ENCODE data around the gene HS1BP3.

HS1BP3 gene

DNA sequence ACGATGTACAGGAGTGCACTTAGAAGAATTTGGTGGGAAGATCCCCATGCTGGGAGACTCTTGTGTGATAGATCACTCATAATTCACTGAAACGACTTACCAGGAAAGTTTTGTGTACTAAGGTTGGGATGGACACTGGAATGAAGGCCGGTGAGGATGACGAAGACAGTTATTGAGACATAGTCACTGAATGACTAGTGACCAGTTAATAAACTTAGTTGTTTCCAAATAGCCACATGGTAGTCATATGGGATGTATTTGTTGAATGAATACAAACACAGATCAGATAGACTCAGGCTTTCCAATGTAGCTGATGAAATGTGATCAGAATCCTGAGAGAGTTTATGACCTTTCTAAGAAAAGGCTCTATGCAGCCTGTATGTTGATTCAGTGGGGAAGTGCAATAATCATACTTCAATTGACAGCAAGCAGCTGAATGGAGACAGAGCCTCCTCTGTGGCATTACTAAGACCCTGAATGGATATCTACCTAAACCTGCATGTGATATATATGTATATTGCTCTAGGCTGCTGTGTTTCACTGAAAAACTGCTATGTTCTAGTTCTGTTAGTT lies 36.4 kb upstream of the HS1BP3 start:
- Histone ChIP-seq H3K4me1 (ENCODE audit: control insufficient read depth in 1 of 2, insufficient read depth in 2 of 2, low read length in 2 of 2) (no peaks in the 10 kb centered on the region), H3K27me3 (ENCODE audit: insufficient read depth, low read length) (no peaks in the 10 kb centered on the region), H3K36me3 (ENCODE audit: control insufficient read depth in 1 of 2, insufficient read depth in 2 of 2, low read length in 2 of 2) (peaks cover 2 to 7% of the 10 kb centered on the region in 2 experiments), H4K8ac (ENCODE audit: low read depth, low read length) (no peak overlapping the region), H4K12ac (ENCODE audit: low read depth, low read length) (no peak overlapping the region), H2AK5ac (ENCODE audit: low read length) (no peak overlapping the region), H3K9ac (ENCODE audit: low read length) (no peak overlapping the region), H3K79me2 (ENCODE audit: control insufficient read depth, insufficient read depth, low read length, poor library complexity) (no peaks in the 10 kb centered on the region), H3K9me3 (ENCODE audit: insufficient read depth, low read depth, low read length) (no peaks in the 10 kb centered on the region), H2AFZ (ENCODE audit: insufficient read depth, low read length, poor library complexity) (no peak overlapping the region), H3K23ac (ENCODE audit: low read length) (no peak overlapping the region), H3K18ac (ENCODE audit: low read length) (no peak overlapping the region), H2BK12ac (ENCODE audit: low read length) (no peak overlapping the region), H3K79me1 (ENCODE audit: low read length) (no peaks in the 10 kb centered on the region), H3K4ac (ENCODE audit: low read depth, low read length) (no peak overlapping the region), H3K14ac (ENCODE audit: low read length) (no peak overlapping the region), H2BK5ac (ENCODE audit: low read depth, low read length, poor library complexity) (no peak overlapping the region), H4K91ac (ENCODE audit: low read depth, low read length) (no peak overlapping the region), H3K4me2 (ENCODE audit: low read length) (no peak overlapping the region), H2BK120ac (ENCODE audit: insufficient read depth, low read length, poor library complexity) (no peak overlapping the region), H3K4me3 (ENCODE audit: low read depth, low read length) (no peak overlapping the region), H3K27ac (ENCODE audit: low read depth, low read length) (no peak overlapping the region)
- WGBS (ENCODE audit: extremely low coverage, insufficient coverage, insufficient read length), result no CpG with 5 or more reads among the region's 4 CpGs
- DNase-seq, result no peak

DNA sequence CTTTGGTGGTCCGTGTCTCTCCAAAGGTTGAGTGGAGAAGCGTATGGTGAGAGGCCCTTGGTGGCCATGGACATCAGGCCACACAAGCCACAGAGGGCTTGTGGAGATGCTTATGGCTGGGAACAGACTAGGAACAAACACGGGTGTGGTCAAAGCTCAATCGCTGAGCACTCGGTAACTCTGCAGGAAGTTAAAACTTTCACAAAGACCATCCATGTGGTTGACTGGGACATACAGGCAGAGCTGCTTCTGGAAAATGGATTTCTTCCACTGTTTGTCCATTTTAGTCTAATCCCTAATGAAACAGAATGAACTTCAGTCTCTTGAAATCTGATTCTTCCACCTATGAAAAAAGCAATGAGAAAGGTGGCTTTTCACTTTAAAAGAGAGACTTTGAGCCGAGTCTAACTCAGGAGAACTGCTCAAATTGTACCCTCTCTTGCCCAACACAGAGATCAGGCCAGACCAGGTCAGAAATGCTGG lies 33.7 kb upstream of the HS1BP3 start:
- no peak overlapping the region for H4K12ac ChIP-seq (ENCODE audit: low read depth, low read length)
- H3K4me3 ChIP-seq (ENCODE audit: low read depth, low read length), result no peak overlapping the region
- H2BK5ac ChIP-seq (ENCODE audit: low read depth, low read length, poor library complexity), result no peak overlapping the region
- no peaks in the 10 kb centered on the region for H3K79me2 ChIP-seq (ENCODE audit: control insufficient read depth, insufficient read depth, low read length, poor library complexity)
- H3K4me1 ChIP-seq (ENCODE audit: control insufficient read depth in 1 of 2, insufficient read depth in 2 of 2, low read length in 2 of 2), result no peaks in the 10 kb centered on the region
- H4K8ac ChIP-seq (ENCODE audit: low read depth, low read length), result no peak overlapping the region
- no peak overlapping the region for H2AK5ac ChIP-seq (ENCODE audit: low read length)
- no peak overlapping the region for H3K4ac ChIP-seq (ENCODE audit: low read depth, low read length)
- no peak overlapping the region for H3K18ac ChIP-seq (ENCODE audit: low read length)
- H3K4me2 ChIP-seq (ENCODE audit: low read length), result no peak overlapping the region
- no peaks in the 10 kb centered on the region for H3K27me3 ChIP-seq (ENCODE audit: insufficient read depth, low read length)
- no peak overlapping the region for H3K27ac ChIP-seq (ENCODE audit: low read depth, low read length)
- no peaks in the 10 kb centered on the region for H3K9me3 ChIP-seq (ENCODE audit: insufficient read depth, low read depth, low read length)
- H3K23ac ChIP-seq (ENCODE audit: low read length), result no peak overlapping the region
- no peak overlapping the region for H2BK12ac ChIP-seq (ENCODE audit: low read length)
- H4K91ac ChIP-seq (ENCODE audit: low read depth, low read length), result no peak overlapping the region
- H3K36me3 ChIP-seq (ENCODE audit: control insufficient read depth in 1 of 2, insufficient read depth in 2 of 2, low read length in 2 of 2), result peaks cover 6 to 13% of the 10 kb centered on the region in 2 experiments
- H3K9ac ChIP-seq (ENCODE audit: low read length), result no peak overlapping the region
- H3K79me1 ChIP-seq (ENCODE audit: low read length), result no peaks in the 10 kb centered on the region
- H2AFZ ChIP-seq (ENCODE audit: insufficient read depth, low read length, poor library complexity), result no peak overlapping the region
- no peak overlapping the region for H3K14ac ChIP-seq (ENCODE audit: low read length)
- no CpG with 5 or more reads among the region's 6 CpGs for WGBS (ENCODE audit: extremely low coverage, insufficient coverage, insufficient read length)
- no peak for DNase-seq
- no peak overlapping the region for H2BK120ac ChIP-seq (ENCODE audit: insufficient read depth, low read length, poor library complexity)

DNA sequence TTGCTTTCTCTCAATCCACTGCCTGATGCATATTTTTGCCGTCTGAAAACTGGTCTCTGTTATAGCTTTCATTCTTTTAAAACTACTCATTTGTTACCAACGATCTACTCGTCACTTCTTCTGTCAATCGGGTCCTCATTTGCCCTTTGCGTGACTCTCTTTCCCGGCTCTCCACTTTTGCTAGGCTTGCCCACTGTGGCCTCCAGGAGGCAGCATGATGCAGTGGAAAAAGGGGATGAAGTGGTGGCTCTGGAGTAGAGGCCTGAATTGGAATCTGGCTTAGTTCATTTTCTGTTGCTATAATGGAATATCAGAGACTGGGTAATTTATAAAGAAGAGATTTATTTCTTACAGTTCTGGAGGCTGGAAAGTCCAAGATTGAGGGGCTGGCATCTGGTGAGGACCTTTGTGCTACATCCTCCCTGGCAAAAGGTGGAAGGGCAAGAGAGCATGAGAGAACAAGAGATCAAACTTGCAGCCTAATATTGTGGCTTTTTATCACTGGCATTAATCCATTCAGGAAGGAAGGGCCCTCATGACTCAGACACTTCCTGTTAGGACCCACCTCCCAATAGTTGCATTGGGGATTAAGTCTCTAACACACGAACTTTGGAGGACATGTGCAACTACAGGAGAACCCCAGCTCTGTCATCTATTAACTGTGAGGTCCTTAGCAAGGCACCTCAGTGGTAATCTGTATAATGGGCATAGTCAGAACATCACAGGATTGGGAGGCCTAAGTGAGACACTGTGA lies 31.4 kb upstream of the HS1BP3 start:
- no peaks in the 10 kb centered on the region for H3K9me3 ChIP-seq (ENCODE audit: insufficient read depth, low read depth, low read length)
- H2BK120ac ChIP-seq (ENCODE audit: insufficient read depth, low read length, poor library complexity), result no peak overlapping the region
- no peak overlapping the region for H3K9ac ChIP-seq (ENCODE audit: low read length)
- no peak overlapping the region for H3K4me3 ChIP-seq (ENCODE audit: low read depth, low read length)
- no peak overlapping the region for H4K8ac ChIP-seq (ENCODE audit: low read depth, low read length)
- H3K36me3 ChIP-seq (ENCODE audit: control insufficient read depth in 1 of 2, insufficient read depth in 2 of 2, low read length in 2 of 2), result peaks cover 8 to 9% of the 10 kb centered on the region in 2 experiments
- no peaks in the 10 kb centered on the region for H3K27me3 ChIP-seq (ENCODE audit: insufficient read depth, low read length)
- H3K4me1 ChIP-seq (ENCODE audit: control insufficient read depth in 1 of 2, insufficient read depth in 2 of 2, low read length in 2 of 2), result peaks cover 2% of the 10 kb centered on the region in 2 experiments
- no peaks in the 10 kb centered on the region for H3K79me1 ChIP-seq (ENCODE audit: low read length)
- no peak overlapping the region for H2BK5ac ChIP-seq (ENCODE audit: low read depth, low read length, poor library complexity)
- no peak overlapping the region for H4K12ac ChIP-seq (ENCODE audit: low read depth, low read length)
- H2AFZ ChIP-seq (ENCODE audit: insufficient read depth, low read length, poor library complexity), result no peak overlapping the region
- H2AK5ac ChIP-seq (ENCODE audit: low read length), result no peak overlapping the region
- WGBS (ENCODE audit: extremely low coverage, insufficient coverage, insufficient read length), result no CpG with 5 or more reads among the region's 7 CpGs
- H2BK12ac ChIP-seq (ENCODE audit: low read length), result no peak overlapping the region
- H3K14ac ChIP-seq (ENCODE audit: low read length), result no peak overlapping the region
- H3K4me2 ChIP-seq (ENCODE audit: low read length), result no peak overlapping the region
- H3K18ac ChIP-seq (ENCODE audit: low read length), result no peak overlapping the region
- H3K27ac ChIP-seq (ENCODE audit: low read depth, low read length), result no peak overlapping the region
- no peaks in the 10 kb centered on the region for H3K79me2 ChIP-seq (ENCODE audit: control insufficient read depth, insufficient read depth, low read length, poor library complexity)
- H3K23ac ChIP-seq (ENCODE audit: low read length), result no peak overlapping the region
- no peak overlapping the region for H3K4ac ChIP-seq (ENCODE audit: low read depth, low read length)
- H4K91ac ChIP-seq (ENCODE audit: low read depth, low read length), result no peak overlapping the region
- DNase-seq, result peak in 1 of 2 donors; percentile 57

DNA sequence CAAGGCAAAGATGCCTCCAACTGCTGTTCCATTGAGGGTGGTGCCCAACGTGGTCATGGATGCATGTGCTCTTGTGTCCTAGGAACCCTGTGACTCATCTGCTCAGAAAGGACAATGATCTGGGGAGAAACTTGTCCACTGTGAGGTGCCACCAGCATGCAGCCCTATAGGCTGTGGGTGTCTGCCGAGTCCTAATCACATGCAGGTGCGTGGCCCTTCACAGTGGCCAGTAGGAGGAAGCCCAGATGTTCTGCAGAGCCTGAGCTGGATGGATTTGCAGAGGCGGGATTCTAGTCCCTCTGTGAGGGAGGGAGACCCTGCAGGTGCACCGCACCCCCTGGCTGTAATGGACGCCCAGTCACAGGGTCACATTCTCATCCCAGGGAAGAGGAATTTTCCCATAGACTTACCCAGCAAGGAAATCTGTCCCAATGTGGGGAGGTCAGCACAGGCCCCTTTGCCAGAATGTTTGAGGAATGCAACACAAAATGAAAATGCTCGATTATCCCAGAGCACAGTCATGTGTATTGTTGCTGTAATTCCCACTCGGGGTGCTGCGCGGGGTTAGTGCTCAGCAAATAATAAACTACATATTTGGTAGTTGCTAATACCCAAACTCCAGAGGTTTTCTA lies 30.0 kb upstream of the HS1BP3 start:
- H3K79me2 ChIP-seq (ENCODE audit: control insufficient read depth, insufficient read depth, low read length, poor library complexity), result no peaks in the 10 kb centered on the region
- H3K4me2 ChIP-seq (ENCODE audit: low read length), result no peak overlapping the region
- no peak overlapping the region for H3K23ac ChIP-seq (ENCODE audit: low read length)
- H3K9ac ChIP-seq (ENCODE audit: low read length), result no peak overlapping the region
- H3K18ac ChIP-seq (ENCODE audit: low read length), result no peak overlapping the region
- H3K27ac ChIP-seq (ENCODE audit: low read depth, low read length), result no peak overlapping the region
- no peak overlapping the region for H4K91ac ChIP-seq (ENCODE audit: low read depth, low read length)
- H4K8ac ChIP-seq (ENCODE audit: low read depth, low read length), result no peak overlapping the region
- H2BK5ac ChIP-seq (ENCODE audit: low read depth, low read length, poor library complexity), result no peak overlapping the region
- H2AFZ ChIP-seq (ENCODE audit: insufficient read depth, low read length, poor library complexity), result no peak overlapping the region
- H4K12ac ChIP-seq (ENCODE audit: low read depth, low read length), result no peak overlapping the region
- H2AK5ac ChIP-seq (ENCODE audit: low read length), result no peak overlapping the region
- H3K4ac ChIP-seq (ENCODE audit: low read depth, low read length), result no peak overlapping the region
- no peak overlapping the region for H3K14ac ChIP-seq (ENCODE audit: low read length)
- H3K4me3 ChIP-seq (ENCODE audit: low read depth, low read length), result no peak overlapping the region
- no peaks in the 10 kb centered on the region for H3K9me3 ChIP-seq (ENCODE audit: insufficient read depth, low read depth, low read length)
- H2BK120ac ChIP-seq (ENCODE audit: insufficient read depth, low read length, poor library complexity), result no peak overlapping the region
- no peak overlapping the region for H2BK12ac ChIP-seq (ENCODE audit: low read length)
- DNase-seq, result no peak
- no peaks in the 10 kb centered on the region for H3K27me3 ChIP-seq (ENCODE audit: insufficient read depth, low read length)
- H3K4me1 ChIP-seq (ENCODE audit: control insufficient read depth in 1 of 2, insufficient read depth in 2 of 2, low read length in 2 of 2), result peaks cover 2 to 3% of the 10 kb centered on the region in 2 experiments
- no peaks in the 10 kb centered on the region for H3K79me1 ChIP-seq (ENCODE audit: low read length)
- WGBS (ENCODE audit: extremely low coverage, insufficient coverage, insufficient read length), result no CpG with 5 or more reads among the region's 10 CpGs
- H3K36me3 ChIP-seq (ENCODE audit: control insufficient read depth in 1 of 2, insufficient read depth in 2 of 2, low read length in 2 of 2), result peaks cover 8 to 9% of the 10 kb centered on the region in 2 experiments
